Gastroesophageal sphincter (tissue), 4 donors: Measurements from ENCODE around the gene MAPK6. TPM values are rescaled to one million over a fixed set of nuclear protein-coding genes. Genes with fewer than 3 reads are reported as not detected.

ENCODE experiments used
- ATAC-seq: fragments of 150-250 bp; one replicate; pipeline ENCODE4 v1.9.1; 2016; ENCODE audit warnings: mild to moderate bottlenecking, moderate library complexity
- H3K27ac ChIP-seq, 4 donors: fragments of 200-600 bp; sonication (generic) in 3 of 4; 1 replicate in 3 of 4; 2 replicates in 1 of 4; pipeline ENCODE4 v1.5.1; 2016 to 2019
- H3K27me3 ChIP-seq: fragments of 200-600 bp; sonication (generic); one replicate; pipeline ENCODE4 v1.5.1; 2019
- H3K36me3 ChIP-seq, 2 donors: fragments of 200-600 bp; sonication (generic); one replicate each; pipeline ENCODE4 v1.5.1; 2019; ENCODE audit warnings: control low read depth in 1 of 2
- H3K4me1 ChIP-seq, 3 donors: fragments of 200-600 bp; sonication (generic); 1 replicate in 2 of 3; 2 replicates in 1 of 3; pipeline ENCODE4 v1.5.1; 2016 to 2019; ENCODE audit warnings: control low read depth in 2 of 3
- H3K4me3 ChIP-seq, 2 donors: fragments of 200-600 bp; sonication (generic); one replicate each; pipeline ENCODE4 v1.5.1; 2019; ENCODE audit warnings: mild to moderate bottlenecking in 1 of 2, moderate library complexity in 1 of 2
- H3K9me3 ChIP-seq, 3 donors: fragments of 200-600 bp; sonication (generic); one replicate each; pipeline ENCODE4 v1.5.1; 2017 to 2019; ENCODE audit warnings: control low read depth in 2 of 3
- EP300 ChIP-seq: sonication (generic); formaldehyde crosslinking; IDR thresholded peaks from one replicate; pipeline ENCODE4 v1.6.1; 2017; ENCODE audit warnings: antibody characterized with exemption, mild to moderate bottlenecking
- POLR2A ChIP-seq, 2 donors: fragments of 450-650 bp; IDR thresholded peaks; one replicate each; pipeline ENCODE4 v1.6.1; 2017; ENCODE audit warnings: antibody characterized with exemption in 2 of 2, mild to moderate bottlenecking in 2 of 2, moderate library complexity in 1 of 2
- POLR2AphosphoS5 ChIP-seq: sonication (generic); formaldehyde crosslinking; IDR thresholded peaks from one replicate; pipeline ENCODE4 v1.6.1; 2017; ENCODE audit warnings: antibody characterized with exemption
- WGBS, 2 donors: methylation state at CpG; one replicate each; pipeline ENCODE4 v1.1.5; 2018; ENCODE audit warnings: low coverage in 1 of 2; 5-methylcytosine and 5-hydroxymethylcytosine counted together
- total RNA-seq, 4 donors: library from RNA; depleted of rRNA; stranded (reverse); fragments of >200 nt; gene quantifications; one replicate each; pipeline ENCODE4 v1.1.0, GENCODE V29; 2016
- TF ChIP-seq, protein P1 (sequence below), 4 experiments: fragments of 200-600 bp in 2 of 4; fragments of 450-650 bp in 2 of 4; sonication (generic) in 1 of 4; IDR thresholded peaks; one replicate each; pipeline ENCODE4 v1.5.1; 2017 to 2019; ENCODE audit warnings: antibody characterized with exemption in 4 of 4, mild to moderate bottlenecking in 2 of 4, moderate library complexity in 2 of 4

Gene MAPK6
- total RNA-seq: 10 to 100 TPM; 17.5 to 22.5 (median 20.7) TPM

DNA sequence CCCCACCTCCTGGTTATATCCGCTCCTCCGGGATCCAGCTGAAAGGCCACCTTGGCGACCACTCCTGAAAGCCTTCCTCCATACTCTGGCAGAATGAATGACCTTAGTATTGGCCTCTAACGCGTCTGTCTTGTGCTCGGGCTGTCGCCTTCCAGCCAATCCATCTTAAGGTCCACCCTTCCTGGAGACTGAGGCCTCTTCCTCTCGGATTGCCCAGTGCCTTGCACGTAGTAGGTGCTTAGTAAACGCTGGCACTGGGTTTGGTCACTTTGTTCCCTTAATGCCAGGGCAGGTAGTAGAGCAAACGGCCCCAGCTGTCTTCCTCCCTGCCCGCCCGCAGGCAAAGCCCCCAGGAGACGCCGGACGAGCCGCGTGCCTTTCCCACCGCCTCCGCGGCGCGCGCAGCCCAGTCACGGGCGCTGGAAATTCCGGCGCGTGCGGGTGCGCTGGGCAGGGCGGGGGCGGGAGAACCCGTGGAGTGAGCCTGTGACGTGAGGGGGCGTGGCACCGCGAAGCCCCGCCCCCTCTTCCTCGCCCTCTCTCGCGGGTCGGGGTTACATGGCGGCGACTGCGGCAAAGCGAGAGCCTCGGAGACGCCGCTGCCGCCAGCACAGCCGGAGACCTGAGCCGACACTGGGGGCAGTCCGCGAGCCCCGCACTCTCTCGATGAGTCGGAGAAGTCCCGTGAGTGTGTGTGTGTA, at the start of gene MAPK6:
MAPK6 (plus strand) TSS at position 527 of the 701 bp plus-strand sequence. CDS start 27,242 bp downstream, outside the sequence.
- Histone ChIP-seq H3K27ac (peak within 1 kb of the TSS; percentile 96 to 99 (median 98)), H3K36me3 (no peaks in the 10 kb centered on the region), H3K9me3 (no peaks in the 10 kb centered on the region), H3K27me3 (no peaks in the 10 kb centered on the region), H3K4me1 (peaks cover 0 to 41% (median 8%) of the 10 kb centered on the region in 3 donors), H3K4me3 (peak within 1 kb of the TSS; percentile 76 to 99)
- TF ChIP-seq, protein P1, sequence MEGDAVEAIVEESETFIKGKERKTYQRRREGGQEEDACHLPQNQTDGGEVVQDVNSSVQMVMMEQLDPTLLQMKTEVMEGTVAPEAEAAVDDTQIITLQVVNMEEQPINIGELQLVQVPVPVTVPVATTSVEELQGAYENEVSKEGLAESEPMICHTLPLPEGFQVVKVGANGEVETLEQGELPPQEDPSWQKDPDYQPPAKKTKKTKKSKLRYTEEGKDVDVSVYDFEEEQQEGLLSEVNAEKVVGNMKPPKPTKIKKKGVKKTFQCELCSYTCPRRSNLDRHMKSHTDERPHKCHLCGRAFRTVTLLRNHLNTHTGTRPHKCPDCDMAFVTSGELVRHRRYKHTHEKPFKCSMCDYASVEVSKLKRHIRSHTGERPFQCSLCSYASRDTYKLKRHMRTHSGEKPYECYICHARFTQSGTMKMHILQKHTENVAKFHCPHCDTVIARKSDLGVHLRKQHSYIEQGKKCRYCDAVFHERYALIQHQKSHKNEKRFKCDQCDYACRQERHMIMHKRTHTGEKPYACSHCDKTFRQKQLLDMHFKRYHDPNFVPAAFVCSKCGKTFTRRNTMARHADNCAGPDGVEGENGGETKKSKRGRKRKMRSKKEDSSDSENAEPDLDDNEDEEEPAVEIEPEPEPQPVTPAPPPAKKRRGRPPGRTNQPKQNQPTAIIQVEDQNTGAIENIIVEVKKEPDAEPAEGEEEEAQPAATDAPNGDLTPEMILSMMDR (IDR thresholded peaks at IDR 0.05): peak in 2 of 4 experiments; percentile 10 to 12
- no peak for TF ChIP-seq EP300
- peak; percentile 83 to 88 for TF ChIP-seq POLR2A (IDR thresholded peaks at IDR 0.05)
- peak; percentile 83 for TF ChIP-seq POLR2AphosphoS5
- peak; percentile 92 for ATAC-seq
- WGBS, 2 donors: 19% methylated on average over 10 of the region's 59 CpGs; no CpG with 5 or more reads in 1 of the 2 donors

DNA sequence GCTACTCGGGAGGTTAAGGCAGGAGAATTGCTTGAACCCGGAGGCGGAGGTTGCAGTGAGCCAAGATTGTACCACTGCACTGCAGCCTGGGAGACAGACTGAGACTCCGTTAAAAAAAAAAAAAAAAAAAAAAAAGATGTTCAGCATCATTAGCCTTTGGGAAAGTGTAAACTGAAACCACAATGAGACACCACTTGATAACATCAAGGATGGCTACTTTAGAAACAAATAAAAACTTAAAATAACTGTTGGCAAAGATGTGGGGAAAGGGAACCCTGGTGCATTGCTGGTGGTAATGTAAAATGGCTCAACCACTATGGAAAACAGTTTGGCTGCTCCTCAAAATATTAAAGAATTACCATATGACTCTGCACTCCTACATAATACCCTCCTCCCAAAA, 49.3 kb upstream of the MAPK6 start:
- 85% methylated on average over 4 of the region's 4 CpGs for WGBS, 2 donors
- Histone ChIP-seq H3K4me3 (no peak overlapping the region), H3K27ac (no peak overlapping the region), H3K4me1 (peaks cover 0 to 19% (median 7%) of the 10 kb centered on the region in 3 donors), H3K27me3 (no peaks in the 10 kb centered on the region), H3K36me3 (peaks cover 0 to 15% of the 10 kb centered on the region in 2 donors), H3K9me3 (peaks cover 0 to 20% (median 0%) of the 10 kb centered on the region in 3 donors)
- TF ChIP-seq POLR2A (IDR thresholded peaks at IDR 0.05) (no peak), EP300 (no peak), POLR2AphosphoS5 (no peak)
- TF ChIP-seq, protein P1 (IDR thresholded peaks at IDR 0.05): no peak
- no peak for ATAC-seq

DNA sequence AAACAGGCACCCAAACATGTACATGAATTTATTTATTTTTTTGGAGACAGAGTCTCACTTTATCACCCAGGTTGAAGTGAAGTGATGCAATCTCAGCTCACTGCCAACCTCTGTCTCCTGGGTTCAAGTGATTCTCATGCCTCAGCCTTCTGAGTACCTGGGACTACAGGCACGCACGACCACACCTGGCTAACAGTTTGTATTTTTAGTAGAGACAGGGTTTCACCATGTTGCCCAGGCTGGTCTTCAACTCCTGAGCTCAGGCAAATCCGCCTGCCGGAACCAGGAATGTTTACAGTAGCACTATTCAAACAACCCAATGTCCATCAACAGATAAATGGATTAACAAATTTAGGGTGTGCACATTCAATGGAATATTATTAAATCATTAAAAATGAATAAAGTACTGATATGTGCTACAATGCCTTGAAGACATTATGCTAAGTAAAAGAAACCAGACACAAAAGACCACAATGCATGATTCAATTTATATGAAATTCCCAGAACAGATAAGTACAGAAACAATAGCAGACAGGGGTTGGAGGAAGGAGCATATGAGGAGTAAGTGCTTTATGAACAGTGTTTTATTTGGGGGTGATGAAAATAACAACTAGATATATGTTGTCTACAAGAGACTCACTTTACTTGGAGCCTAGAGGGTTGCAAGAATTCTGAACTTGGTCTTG, 48.7 kb upstream of the MAPK6 start:
- no peaks in the 10 kb centered on the region for H3K27me3 ChIP-seq
- ATAC-seq: no peak
- H3K36me3 ChIP-seq: peaks cover 0 to 9% of the 10 kb centered on the region in 2 donors
- peaks cover 0 to 19% (median 7%) of the 10 kb centered on the region in 3 donors for H3K4me1 ChIP-seq
- no peak overlapping the region for H3K4me3 ChIP-seq
- WGBS, 2 donors: 57 to 58% methylated on average over 4 of the region's 4 CpGs
- peak overlapping the region in 1 of 4 donors; percentile 92 for H3K27ac ChIP-seq
- peaks cover 0 to 20% (median 0%) of the 10 kb centered on the region in 3 donors for H3K9me3 ChIP-seq
- TF ChIP-seq, protein P1 (IDR thresholded peaks at IDR 0.05): no peak
- TF ChIP-seq POLR2A (IDR thresholded peaks at IDR 0.05) (no peak), EP300 (no peak), POLR2AphosphoS5 (no peak)

DNA sequence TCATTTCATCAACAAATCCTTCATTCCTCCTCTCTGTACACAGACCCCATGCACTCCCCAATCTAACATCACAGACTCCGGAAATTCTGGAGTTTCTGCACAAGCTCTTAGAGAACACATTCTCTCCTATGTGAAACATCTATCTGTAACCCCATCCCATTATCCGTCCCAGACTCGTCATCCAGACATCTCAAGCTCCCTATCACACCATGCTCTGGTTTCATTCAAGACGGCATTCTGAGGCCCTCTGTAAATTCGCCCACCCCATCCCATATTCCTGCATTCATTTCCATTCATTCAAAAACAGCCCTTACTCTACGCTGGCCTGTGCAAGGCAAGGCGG, 48.0 kb upstream of the MAPK6 start:
- 0 to 3% methylated on average over 5 to 7 of the region's 7 CpGs for WGBS, 2 donors
- Histone ChIP-seq H3K27ac (peak overlapping the region; percentile 83 to 92 (median 88)), H3K4me3 (peak overlapping the region; percentile 73 to 96), H3K27me3 (no peaks in the 10 kb centered on the region), H3K4me1 (peaks cover 0 to 19% (median 7%) of the 10 kb centered on the region in 3 donors), H3K9me3 (peaks cover 0 to 20% (median 0%) of the 10 kb centered on the region in 3 donors), H3K36me3 (peaks cover 0 to 3% of the 10 kb centered on the region in 2 donors)
- ATAC-seq: no peak
- TF ChIP-seq POLR2AphosphoS5 (no peak), EP300 (no peak), POLR2A (IDR thresholded peaks at IDR 0.05) (no peak)
- TF ChIP-seq, protein P1 (IDR thresholded peaks at IDR 0.05): no peak
